Common myeloid progenitor, CD34-positive (primary cell): ENCODE measurements around the gene KIAA1328.

Experiments used
- CTCF ChIA-PET: fragments of 350-600 bp; sonication (Branson Sonifier 250); formaldehyde crosslinking; loops from one replicate; lab custom pipeline; 2021; ENCODE audit warnings: antibody characterized with exemption; lab: Charles Lee
- POLR2A ChIA-PET: fragments of 350-600 bp; sonication (Branson Sonifier 250); formaldehyde crosslinking; loops from one replicate; lab custom pipeline; 2021; ENCODE audit warnings: antibody characterized with exemption; lab: Charles Lee
- DNase-seq, 3 donors: peaks; one replicate each; pipeline versions ENCODE4 v3.0.0 to v3.0.0-alpha.2; 2013
- H3K27ac ChIP-seq, 2 experiments: 1 replicate in 1 of 2; 2 replicates in 1 of 2; pipeline ENCODE4 v1.7.0; 2013; ENCODE audit warnings: inconsistent platforms in 2 of 2, low read length in 2 of 2, mild to moderate bottlenecking in 2 of 2, low read depth in 1 of 2, moderate library complexity in 1 of 2; ENCODE audit not compliant: severe bottlenecking in 2 of 2, insufficient read depth in 1 of 2, poor library complexity in 1 of 2
- H3K27me3 ChIP-seq, 5 experiments: replicated peaks in 2 of 5; 1 replicate in 3 of 5; 2 replicates in 2 of 5; pipeline versions ENCODE4 v1.6.1 to v1.7.0; 2013; ENCODE audit warnings: low read length in 4 of 5, mild to moderate bottlenecking in 2 of 5, moderate library complexity in 2 of 5, inconsistent platforms in 1 of 5; ENCODE audit not compliant: insufficient read depth in 5 of 5, control insufficient read depth in 4 of 5
- H3K36me3 ChIP-seq, 4 experiments: 1 replicate in 2 of 4; 2 replicates in 2 of 4; pipeline versions ENCODE4 v1.6.1 to v1.7.0; 2013; ENCODE audit warnings: low read length in 3 of 4, control low read depth in 1 of 4, mild to moderate bottlenecking in 1 of 4; ENCODE audit not compliant: control insufficient read depth in 4 of 4, insufficient read depth in 4 of 4
- H3K4me1 ChIP-seq, 4 experiments: 1 replicate in 3 of 4; 2 replicates in 1 of 4; pipeline versions ENCODE4 v1.6.1 to v1.7.1; 2013; ENCODE audit warnings: low read length in 3 of 4, mild to moderate bottlenecking in 3 of 4, control low read depth in 1 of 4, inconsistent platforms in 1 of 4, moderate library complexity in 1 of 4; ENCODE audit not compliant: control insufficient read depth in 4 of 4, insufficient read depth in 4 of 4; ENCODE audit errors: control extremely low read depth in 1 of 4
- H3K4me3 ChIP-seq, 7 experiments: 1 replicate in 4 of 7; 2 replicates in 3 of 7; pipeline versions ENCODE4 v1.5.1 to v1.7.0; 2013; ENCODE audit warnings: mild to moderate bottlenecking in 7 of 7, low read length in 6 of 7, moderate library complexity in 6 of 7, inconsistent platforms in 2 of 7, low read depth in 2 of 7, control low read depth in 1 of 7; ENCODE audit not compliant: insufficient read depth in 4 of 7, control insufficient read depth in 1 of 7; ENCODE audit errors: extremely low read depth in 1 of 7
- H3K9me3 ChIP-seq, 5 experiments: 1 replicate in 4 of 5; 2 replicates in 1 of 5; pipeline versions ENCODE4 v1.6.1 to v1.7.1; 2013; ENCODE audit warnings: low read length in 4 of 5, mild to moderate bottlenecking in 2 of 5, inconsistent platforms in 1 of 5, low read depth in 1 of 5, moderate library complexity in 1 of 5; ENCODE audit not compliant: control insufficient read depth in 4 of 5, insufficient read depth in 2 of 5; ENCODE audit errors: control extremely low read depth in 1 of 5
- WGBS: methylation state at CpG from one replicate; pipeline ENCODE4 v1.1.5; 2013; ENCODE audit not compliant: insufficient coverage; 5-methylcytosine and 5-hydroxymethylcytosine counted together

The KIAA1328 gene

DNA sequence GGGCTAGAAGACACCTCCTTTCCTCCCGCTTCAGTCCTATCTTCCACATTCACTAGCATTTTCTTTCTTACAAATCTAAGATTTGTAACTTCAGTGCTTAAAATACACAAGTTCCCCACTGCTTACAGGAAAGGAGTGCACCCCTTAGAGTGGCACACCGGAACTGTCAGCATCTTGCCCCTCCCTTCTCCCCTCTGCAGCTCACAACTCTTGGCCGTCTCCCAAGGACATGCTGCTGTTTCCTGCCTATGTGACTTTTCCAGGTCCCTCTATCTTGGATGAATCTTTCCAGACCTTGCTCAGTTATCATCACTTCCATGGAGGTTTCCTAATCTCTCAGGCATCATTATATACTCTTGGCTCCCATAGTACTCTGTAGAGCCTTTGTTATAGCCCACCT, 401.8 kb downstream of the KIAA1328 start:
- Histone ChIP-seq H3K27ac (no peak overlapping the region), H3K9me3 (no peaks in the 10 kb centered on the region), H3K4me3 (no peak overlapping the region), H3K27me3 (no peaks in the 10 kb centered on the region), H3K36me3 (no peaks in the 10 kb centered on the region), H3K4me1 (no peaks in the 10 kb centered on the region)
- ChIA-PET CTCF (no interaction called here), POLR2A (no interaction called here)
- DNase-seq: no peak
- WGBS: 75% methylated on average over 3 of the region's 3 CpGs

DNA sequence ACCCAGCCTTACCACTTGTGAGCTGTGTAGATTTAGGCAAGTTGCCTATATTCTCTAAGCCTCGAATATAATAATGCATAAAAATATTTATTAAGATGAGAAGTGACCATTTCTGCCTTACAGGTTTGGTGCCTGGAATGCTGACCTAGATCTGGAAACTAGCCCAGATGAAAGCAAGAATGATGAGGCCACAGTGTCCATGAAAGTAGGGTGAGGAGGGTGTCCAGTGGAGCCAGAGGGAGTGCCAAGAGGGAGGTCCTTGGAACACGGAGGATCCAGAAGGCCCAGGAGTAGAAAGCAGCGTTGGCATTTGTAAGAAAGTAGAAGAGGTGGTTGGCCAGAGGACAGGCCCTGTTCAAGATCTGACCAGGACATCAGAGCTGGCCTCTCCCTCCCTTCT, 402.3 kb downstream of the KIAA1328 start:
- WGBS: 90% methylated on average over 2 of the region's 3 CpGs
- Histone ChIP-seq H3K27me3 (no peaks in the 10 kb centered on the region), H3K4me3 (no peak overlapping the region), H3K9me3 (no peaks in the 10 kb centered on the region), H3K4me1 (no peaks in the 10 kb centered on the region), H3K27ac (no peak overlapping the region), H3K36me3 (no peaks in the 10 kb centered on the region)
- POLR2A ChIA-PET: no interaction called here
- no peak for DNase-seq
- CTCF ChIA-PET: no interaction called here

- no peak overlapping the region for H3K4me3 ChIP-seq
- CTCF ChIA-PET: no interaction called here
- POLR2A ChIA-PET: no interaction called here
Measured at GRCh38 chr18:37235583-37235982, 406.7 kb downstream of the KIAA1328 start.

GRCh38 chr18:37238282-37239108, 409.6 kb downstream of the KIAA1328 start:
- H3K9me3 ChIP-seq: no peaks in the 10 kb centered on the region
- no peak overlapping the region for H3K27ac ChIP-seq
- POLR2A ChIA-PET: no interaction called here
- DNase-seq: no peak
- CTCF ChIA-PET: no interaction called here
- WGBS: 95% methylated on average over 4 of the region's 6 CpGs
- peaks cover 0 to 24% (median 15%) of the 10 kb centered on the region in 5 experiments for H3K27me3 ChIP-seq
- H3K4me1 ChIP-seq: no peaks in the 10 kb centered on the region
- no peak overlapping the region for H3K4me3 ChIP-seq
- H3K36me3 ChIP-seq: no peaks in the 10 kb centered on the region

More at GRCh38 chr18:37235583-37235982, 406.7 kb downstream of the KIAA1328 start:
- Histone ChIP-seq H3K27ac (no peak overlapping the region), H3K4me1 (no peaks in the 10 kb centered on the region), H3K36me3 (no peaks in the 10 kb centered on the region), H3K27me3 (peaks cover 0 to 7% (median 0%) of the 10 kb centered on the region in 5 experiments), H3K9me3 (no peaks in the 10 kb centered on the region)
- 100% methylated on average over 2 of the region's 2 CpGs for WGBS
- no peak for DNase-seq

DNA sequence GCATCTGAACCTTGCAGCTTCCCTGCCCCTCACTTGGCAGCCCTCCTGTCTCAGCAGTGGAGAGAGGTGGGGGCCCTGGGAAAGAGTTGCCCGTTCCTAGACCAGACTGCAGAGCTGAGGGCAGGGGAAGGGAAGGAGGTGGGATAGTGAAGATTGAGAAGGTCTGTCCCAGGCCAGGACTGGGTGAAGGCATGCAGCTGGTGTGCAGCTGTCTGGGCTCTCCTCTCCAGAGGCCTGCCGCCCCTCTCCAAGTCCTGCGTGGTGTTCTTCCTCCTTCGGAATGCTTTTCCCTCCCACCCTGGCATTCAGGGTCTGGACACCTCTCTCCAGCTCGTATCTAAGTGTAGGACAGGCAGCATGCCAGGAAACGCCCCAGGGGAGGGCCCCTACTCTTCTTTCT, 413.2 kb downstream of the KIAA1328 start:
- Histone ChIP-seq H3K36me3 (no peaks in the 10 kb centered on the region), H3K27ac (no peak overlapping the region), H3K27me3 (peaks cover 2 to 53% (median 20%) of the 10 kb centered on the region in 5 experiments), H3K4me1 (peaks cover 0 to 3% (median 0%) of the 10 kb centered on the region in 4 experiments), H3K9me3 (peaks cover 0 to 1% (median 0%) of the 10 kb centered on the region in 5 experiments), H3K4me3 (no peak overlapping the region)
- CTCF ChIA-PET: no interaction called here
- WGBS: 100% methylated on average over 4 of the region's 6 CpGs
- no peak for DNase-seq
- POLR2A ChIA-PET: no interaction called here

DNA sequence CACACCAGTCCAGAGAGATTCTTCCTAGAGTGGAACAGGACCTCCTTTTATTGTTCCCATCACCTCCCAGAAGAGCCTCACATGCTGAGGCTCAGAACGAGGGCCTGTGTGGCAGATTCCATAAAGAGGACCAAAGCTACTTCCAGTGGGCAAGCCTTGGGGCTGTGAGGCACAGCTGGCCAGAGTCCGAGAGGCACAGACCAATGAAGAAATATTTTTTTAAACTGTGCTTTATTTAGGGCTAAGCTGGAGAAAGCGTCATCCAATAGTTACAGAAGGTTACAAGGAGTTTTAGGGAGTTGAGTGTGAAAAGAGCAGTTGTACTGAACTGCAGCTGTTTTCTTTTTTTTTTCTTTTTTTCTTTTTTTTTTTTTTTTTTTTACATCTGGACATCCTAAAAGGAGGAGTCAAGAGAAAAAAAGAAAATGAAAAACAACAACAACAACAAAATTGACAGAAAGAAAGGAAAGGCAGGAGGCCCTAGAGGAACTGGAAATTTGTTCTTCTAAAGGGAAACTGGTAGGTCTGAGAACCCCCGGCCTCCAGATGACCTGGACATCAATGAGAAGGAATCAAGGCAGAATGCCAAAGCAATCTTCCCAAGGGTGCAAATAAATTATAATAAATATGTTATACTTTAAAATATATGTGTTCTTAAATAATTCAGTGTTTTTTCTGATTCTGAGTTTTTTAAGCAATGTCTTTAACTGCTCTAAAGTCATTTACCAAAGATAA, 414.1 kb downstream of the KIAA1328 start:
- CTCF ChIA-PET: no interaction called here
- no peak overlapping the region for H3K27ac ChIP-seq
- no peaks in the 10 kb centered on the region for H3K36me3 ChIP-seq
- DNase-seq: no peak
- POLR2A ChIA-PET: no interaction called here
- H3K4me3 ChIP-seq: no peak overlapping the region
- H3K4me1 ChIP-seq: peaks cover 0 to 3% (median 0%) of the 10 kb centered on the region in 4 experiments
- peaks cover 2 to 59% (median 21%) of the 10 kb centered on the region in 5 experiments for H3K27me3 ChIP-seq
- H3K9me3 ChIP-seq: peaks cover 0 to 1% (median 0%) of the 10 kb centered on the region in 5 experiments
- 100% methylated on average over 2 of the region's 4 CpGs for whole genome bisulfite sequencing

DNA sequence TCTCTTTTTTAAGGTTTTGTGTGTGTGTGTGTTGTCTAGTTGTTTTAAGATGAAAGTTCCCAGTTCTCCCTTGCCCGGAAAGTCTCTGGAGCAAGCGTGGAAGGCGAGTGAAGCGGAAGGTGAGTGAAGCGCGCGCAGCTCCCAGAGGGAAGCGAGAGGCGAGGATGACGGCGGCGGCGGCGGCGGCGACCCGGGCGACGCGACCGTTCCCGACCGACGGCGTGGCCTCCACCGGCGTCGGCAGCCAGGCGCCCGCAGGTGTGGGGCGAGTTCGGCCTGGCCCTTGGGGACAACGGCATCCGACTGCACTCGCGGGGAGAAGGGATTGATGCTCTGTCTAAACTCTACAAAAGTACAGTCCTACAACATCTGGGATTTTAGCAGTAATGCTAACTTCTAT, 414.8 kb downstream of the KIAA1328 start:
- POLR2A ChIA-PET: no interaction called here
- DNase-seq: no peak
- Histone ChIP-seq H3K9me3 (peaks cover 0 to 1% (median 0%) of the 10 kb centered on the region in 5 experiments), H3K4me3 (no peak overlapping the region), H3K27me3 (peaks cover 2 to 59% (median 21%) of the 10 kb centered on the region in 5 experiments), H3K4me1 (peaks cover 0 to 3% (median 0%) of the 10 kb centered on the region in 4 experiments), H3K27ac (no peak overlapping the region), H3K36me3 (no peaks in the 10 kb centered on the region)
- WGBS: 19% methylated on average over 14 of the region's 36 CpGs
- CTCF ChIA-PET: no interaction called here
